GM12865 (cell line): ENCODE results near the gene ZNF134.

Source experiments
- DNase-seq: peaks from one replicate; pipeline ENCODE4 v3.0.0; 2010; ENCODE audit warnings: low read depth
- H3K4me3 ChIP-seq: 2 replicates; pipeline ENCODE4 v1.5.1; 2011; ENCODE audit warnings: mild to moderate bottlenecking, low read depth, low read length, control low read depth
- TF ChIP-seq, protein P1 (sequence below): IDR thresholded peaks from 2 replicates; pipeline ENCODE4 v1.5.1; 2011; ENCODE audit warnings: low read length, control low read depth, low read depth, inconsistent platforms; ENCODE audit not compliant: insufficient read depth; ENCODE audit errors: missing control alignments

Gene ZNF134

GRCh38 chr19:57664269-57665127, 50.5 kb downstream of the ZNF134 start:
- TF ChIP-seq, protein P1, sequence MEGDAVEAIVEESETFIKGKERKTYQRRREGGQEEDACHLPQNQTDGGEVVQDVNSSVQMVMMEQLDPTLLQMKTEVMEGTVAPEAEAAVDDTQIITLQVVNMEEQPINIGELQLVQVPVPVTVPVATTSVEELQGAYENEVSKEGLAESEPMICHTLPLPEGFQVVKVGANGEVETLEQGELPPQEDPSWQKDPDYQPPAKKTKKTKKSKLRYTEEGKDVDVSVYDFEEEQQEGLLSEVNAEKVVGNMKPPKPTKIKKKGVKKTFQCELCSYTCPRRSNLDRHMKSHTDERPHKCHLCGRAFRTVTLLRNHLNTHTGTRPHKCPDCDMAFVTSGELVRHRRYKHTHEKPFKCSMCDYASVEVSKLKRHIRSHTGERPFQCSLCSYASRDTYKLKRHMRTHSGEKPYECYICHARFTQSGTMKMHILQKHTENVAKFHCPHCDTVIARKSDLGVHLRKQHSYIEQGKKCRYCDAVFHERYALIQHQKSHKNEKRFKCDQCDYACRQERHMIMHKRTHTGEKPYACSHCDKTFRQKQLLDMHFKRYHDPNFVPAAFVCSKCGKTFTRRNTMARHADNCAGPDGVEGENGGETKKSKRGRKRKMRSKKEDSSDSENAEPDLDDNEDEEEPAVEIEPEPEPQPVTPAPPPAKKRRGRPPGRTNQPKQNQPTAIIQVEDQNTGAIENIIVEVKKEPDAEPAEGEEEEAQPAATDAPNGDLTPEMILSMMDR, result no peak
- peak overlapping the region; percentile 42 for H3K4me3 ChIP-seq
- DNase-seq, result no peak

DNA sequence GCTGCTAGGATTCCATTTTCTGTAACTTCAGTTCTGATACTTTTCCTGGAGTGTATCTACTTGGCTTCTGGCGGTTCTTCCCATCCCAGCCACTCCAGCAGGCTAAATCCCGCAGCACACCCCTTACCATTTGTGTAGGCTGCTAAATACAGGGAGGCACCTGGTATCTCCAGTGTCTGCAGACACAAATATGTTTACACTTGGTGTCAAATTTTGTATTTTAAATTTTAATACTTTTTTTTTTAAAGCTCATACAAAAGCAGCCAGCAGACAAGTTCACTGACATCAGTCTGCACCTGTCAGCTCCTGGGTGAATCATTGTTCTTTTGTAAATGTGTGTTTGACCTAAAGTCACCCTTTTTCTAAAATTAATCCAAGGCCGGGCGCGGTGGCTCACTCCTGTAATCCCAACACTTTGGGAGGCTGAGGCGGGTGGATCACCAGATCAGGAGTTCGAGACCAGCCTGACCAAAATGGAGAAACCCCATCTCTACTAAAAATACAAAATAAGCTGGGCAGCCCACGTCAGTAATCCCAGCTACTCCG, 51.3 kb downstream of the ZNF134 start:
- H3K4me3 ChIP-seq, result no peak overlapping the region
- TF ChIP-seq, protein P1, result no peak
- no peak for DNase-seq

GRCh38 chr19:57667228-57667627, 53.2 kb downstream of the ZNF134 start:
- no peak for DNase-seq
- TF ChIP-seq, protein P1, result no peak

GRCh38 chr19:57668635-57669034, 54.6 kb downstream of the ZNF134 start, which contains the start of gene ZSCAN4:
Gene ZSCAN4, plus strand, starts transcription at chr19:57668935. Its CDS starts 7,211 bp downstream, at chr19:57676146.
- H3K4me3 ChIP-seq, result no peak within 1 kb of the TSS
- DNase-seq, result no peak
- TF ChIP-seq, protein P1, result no peak

More at GRCh38 chr19:57667228-57667627, 53.2 kb downstream of the ZNF134 start:
- no peak overlapping the region for H3K4me3 ChIP-seq

- no peak for DNase-seq
- TF ChIP-seq, protein P1, result no peak
- no peak overlapping the region for H3K4me3 ChIP-seq
These were observed 57.3 kb downstream of the ZNF134 start for GRCh38 chr19:57671124-57671895.

DNA sequence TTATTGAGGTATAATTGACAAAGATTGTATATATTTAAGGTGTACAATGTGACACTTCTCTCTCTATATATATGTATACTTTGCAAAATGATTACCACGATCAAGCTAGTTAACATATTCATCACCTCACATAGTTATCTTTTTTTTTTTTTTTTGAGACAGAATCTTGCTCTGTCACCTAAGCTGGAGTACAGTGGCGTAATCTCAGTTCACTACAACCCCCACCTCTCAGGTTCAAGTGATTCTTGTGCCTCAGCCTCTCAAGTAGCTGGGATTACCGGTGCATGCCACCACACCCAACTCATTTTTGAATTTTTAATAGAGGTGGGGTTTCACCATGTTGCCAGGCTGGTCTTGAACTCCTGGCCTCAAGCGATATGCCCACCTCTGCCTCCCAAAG, 58.4 kb downstream of the ZNF134 start:
- no peak for DNase-seq
- TF ChIP-seq, protein P1, result no peak
- no peak overlapping the region for H3K4me3 ChIP-seq
